Stimulated activated CD8-positive, alpha-beta memory T cell treated with anti-CD3 and anti-CD28 coated beads, Interleukin-4, amount 100 ng/mL, for 24 hours (primary cell): Measurements from ENCODE around the gene UBL7.
"Not testable (repeated sequence)": the region's sequence is repeated elsewhere in the genome, so short reads cannot be mapped to it uniquely, and the experiment has no call there.

Source experiments
- DNase-seq: peaks from one replicate; pipeline ENCODE4 v3.0.0-alpha.2; 2020; ENCODE audit warnings: low read depth

The UBL7 gene

DNA sequence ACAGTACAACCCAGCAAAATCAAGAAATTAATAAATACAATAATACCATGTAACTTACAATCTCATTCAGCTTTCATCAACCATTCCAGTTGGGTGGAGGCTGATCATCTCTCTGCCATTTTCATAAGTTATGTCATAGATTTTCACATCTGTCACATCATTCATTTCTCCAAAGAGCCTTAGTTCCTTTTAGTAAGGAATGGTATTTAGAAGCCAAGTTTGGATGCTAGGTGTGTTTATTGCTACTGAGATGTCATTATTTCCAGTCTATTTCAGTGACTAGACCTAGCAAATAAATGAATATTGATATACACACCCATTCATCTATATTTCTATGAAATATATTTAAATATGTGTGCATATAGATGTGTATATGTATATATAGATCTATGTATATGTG, 2.7 kb upstream of the UBL7 start:
- no peak for DNase-seq

DNA sequence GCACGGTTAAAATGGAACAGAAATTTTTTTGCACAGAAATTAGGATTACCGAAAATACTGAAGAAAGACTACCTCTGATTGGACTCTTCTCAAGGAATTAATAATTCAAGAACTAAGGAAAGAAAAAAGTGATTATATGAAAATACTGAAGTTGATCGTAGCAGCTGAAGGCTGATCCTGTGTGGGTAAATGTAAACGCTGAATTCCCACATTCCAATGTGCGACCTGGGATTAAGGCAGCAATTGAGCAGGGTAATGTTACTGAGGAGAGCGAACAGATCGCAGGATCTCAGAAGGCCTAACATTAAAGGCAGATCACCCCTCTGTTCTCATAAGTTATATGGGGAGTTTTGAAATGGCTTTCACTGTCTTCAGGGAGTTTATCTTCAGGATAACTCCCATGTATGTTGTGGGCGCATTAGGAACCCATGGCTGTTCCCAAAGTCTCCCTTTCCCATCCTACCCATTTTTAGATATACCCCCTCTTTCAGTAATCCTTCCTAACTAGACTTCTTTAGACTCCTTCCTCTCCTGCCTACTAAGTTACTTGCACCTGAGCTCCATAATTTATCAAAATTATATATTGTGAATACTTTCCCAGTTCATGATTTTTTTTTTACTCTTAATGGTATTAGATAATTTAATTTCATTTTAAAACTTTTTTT, 1.0 kb upstream of the UBL7 start:
- no peak for DNase-seq

GRCh38 chr15:74460298-74460697, 662 bp downstream of the UBL7 start:
- no peak for DNase-seq

GRCh38 chr15:74459798-74460197, 1.2 kb downstream of the UBL7 start:
- DNase-seq, result not testable (repeated sequence)

GRCh38 chr15:74458473-74458872, 2.5 kb downstream of the UBL7 start:
- no peak for DNase-seq

- DNase-seq, result not testable (repeated sequence)
These were observed 3.9 kb downstream of the UBL7 start for GRCh38 chr15:74457036-74457435.

- no peak for DNase-seq
These were observed 6.0 kb downstream of the UBL7 start for GRCh38 chr15:74454764-74455500.

- DNase-seq, result no peak
These were observed 6.8 kb downstream of the UBL7 start for GRCh38 chr15:74453925-74454763.

DNA sequence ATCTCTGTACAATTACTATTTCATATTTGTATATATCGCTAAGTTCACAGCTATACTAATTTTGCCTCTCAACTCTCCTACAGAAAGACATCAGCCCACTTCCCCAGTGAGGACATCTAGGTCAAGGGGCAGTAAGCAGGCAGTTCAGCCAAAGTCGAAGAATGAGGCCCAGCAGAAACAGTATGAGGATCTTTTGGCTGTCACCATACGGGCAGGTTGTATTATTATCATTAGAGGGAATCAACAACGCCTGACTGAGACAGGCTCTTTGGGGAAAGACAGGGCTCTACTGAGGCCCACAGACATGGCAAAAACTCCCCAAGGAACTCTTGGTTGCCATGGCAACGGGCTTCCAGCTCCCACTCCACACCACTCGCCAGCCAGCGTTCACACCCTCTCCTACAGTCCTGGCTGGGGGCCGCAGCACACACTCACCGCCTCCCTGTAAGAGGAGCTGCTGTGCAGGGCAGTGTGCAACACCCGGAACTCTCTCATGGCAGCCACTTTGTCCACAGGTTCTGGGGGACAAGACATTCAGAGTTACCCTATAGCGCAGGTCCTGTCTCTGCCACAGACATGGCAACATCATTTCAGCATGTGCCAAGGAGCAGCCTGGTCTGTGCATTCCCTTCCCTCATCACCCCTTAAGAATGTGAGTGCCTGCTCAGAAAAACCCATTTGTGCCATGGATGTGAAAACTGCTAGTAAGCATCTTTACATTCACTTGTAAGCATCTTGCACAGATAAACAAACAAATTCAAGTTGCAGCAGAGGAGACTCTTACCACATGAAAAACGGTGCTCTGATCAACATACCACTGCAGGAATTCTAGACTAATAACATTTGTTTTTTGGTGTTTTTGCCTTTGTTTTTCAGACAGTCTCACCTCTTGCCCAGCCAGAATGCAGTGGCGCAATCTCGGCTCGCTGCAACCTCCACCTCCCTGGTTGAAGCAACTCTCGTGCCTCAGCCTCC, 8.8 kb downstream of the UBL7 start:
- no peak for DNase-seq

DNA sequence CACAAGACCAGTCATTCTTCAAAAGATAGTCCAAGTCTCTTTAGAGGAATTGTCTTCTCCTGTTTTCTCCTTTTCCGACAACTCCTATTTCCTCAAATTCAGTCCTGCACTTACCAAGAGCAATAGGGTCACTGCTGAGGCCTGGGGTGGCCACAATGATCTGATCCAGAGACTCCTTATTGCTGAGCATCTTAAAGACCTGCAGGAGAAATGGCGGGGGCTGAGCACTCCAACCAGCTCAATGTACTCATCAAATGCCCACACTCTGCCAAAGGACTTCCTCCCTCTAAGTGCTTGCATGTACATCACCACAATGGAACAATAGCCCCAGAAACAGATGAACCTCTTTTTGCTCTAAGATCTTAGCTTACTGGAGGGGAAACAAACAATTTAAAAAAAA, 9.6 kb downstream of the UBL7 start:
- DNase-seq, result no peak

DNA sequence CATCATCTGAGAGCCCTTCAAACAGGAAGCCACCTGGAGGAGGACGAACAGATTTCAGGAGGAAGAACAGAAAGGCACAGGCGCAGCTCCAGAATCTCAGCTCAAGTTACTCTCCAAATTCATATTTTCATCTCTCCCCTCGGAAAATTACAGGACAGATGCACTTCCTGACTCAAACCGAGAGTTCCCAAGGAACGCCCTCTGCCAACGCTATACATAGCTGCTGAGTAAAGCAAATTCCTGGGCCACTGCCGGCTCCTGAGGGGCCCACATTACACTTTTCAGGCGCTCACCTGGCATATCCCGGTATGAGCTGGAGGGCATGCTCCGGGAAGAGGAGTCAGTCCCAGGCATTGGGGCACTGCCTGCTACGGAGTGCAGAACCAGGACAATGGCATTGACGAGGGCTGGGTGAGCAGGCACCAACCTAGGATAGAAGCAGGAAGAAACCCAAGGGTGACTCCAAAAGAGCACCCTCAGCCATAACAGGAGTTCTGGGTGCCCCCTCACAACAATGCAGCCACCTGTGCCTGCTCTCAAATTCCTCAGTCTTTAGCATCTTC, 11.2 kb downstream of the UBL7 start:
- DNase-seq, result no peak

- no peak for DNase-seq
These were observed 11.9 kb downstream of the UBL7 start for GRCh38 chr15:74449095-74449494.

DNA sequence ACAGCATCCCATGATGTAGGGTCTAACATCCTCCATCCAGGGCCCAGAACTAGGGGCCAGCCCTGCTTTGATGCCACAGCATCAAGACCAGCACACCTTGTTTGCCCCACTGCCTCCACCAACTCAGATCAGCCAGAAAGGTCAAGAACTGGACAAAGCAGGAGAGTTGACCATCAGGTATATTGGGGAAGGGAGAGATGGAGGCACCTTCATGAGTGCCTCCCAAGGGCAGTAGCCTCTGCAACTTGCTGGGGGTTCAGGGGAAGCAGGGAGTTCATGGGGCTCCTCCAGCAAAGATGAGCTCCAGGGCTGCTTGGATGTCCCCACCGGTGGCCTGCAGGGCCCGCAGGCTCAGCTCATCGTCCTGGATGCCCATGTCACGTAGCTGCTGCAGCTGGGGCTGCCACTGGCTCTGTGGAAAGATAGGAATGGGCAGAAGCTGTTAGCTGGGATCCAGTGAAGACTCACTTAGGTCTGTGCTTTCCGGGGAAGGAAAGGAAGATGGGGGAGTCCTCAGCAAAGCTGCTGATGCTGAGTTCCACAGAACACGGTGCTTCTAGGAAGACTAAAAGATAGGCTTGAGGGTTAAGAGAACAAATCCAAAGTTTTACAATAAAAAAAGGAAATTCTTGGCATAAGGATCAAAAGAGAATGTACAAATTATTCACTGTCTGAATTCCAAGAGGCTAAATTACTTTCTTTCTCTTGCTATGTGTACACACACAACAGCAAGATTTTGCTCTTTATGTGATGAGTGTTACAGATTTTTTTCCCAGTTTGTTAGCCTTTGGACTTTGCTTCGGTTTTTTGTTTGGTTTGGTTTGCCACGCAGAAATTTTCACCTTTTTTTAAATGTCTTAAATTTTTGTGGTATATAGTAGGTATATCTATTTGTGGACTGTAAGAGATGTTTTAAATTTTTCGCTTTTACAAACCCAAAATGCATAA, 14.9 kb downstream of the UBL7 start:
- no peak for DNase-seq

DNA sequence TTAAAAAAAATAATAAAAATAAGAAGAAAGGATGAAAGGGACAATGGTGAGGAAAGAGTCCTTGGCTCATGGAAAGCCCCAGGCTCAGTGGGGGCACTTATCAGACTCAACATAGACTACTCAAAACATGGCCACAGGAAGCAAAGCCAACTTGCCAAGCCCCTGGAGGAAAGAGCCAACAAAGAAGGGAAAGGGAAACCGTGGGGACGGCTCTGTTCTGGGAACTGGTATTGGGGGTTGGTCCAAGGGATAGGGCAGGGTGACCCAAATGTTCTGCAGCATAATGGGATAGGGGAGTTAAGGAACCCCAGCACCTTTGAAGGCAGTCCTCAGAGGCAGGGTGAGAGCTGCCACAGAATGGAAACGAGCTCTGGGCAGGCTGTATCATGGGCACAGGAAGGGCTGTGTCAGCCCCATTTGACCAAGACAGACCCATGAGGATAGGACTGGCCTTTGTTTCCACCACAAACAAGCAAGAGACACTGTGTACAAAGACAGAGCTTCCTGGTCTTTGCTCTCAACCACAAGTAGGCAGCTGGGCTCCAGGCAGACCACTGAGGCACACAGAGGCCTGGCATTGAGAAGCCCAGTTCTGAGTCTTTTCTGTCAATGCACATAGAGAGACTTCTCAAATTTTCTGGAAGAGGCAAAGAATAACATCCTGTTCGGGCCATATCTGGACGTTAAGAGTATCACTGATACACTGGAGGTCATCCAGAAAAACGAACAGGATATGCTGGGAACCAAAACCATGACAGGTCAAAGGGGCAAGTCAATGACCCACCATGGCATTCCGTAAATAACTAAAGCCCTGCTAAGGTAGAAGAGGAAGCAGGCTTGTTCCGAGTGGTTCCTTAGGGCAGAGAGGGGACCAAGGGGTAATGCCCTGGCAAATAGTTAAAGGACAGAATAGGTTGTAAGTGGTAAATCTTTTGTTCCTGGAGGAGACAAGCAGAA, 16.6 kb downstream of the UBL7 start:
- no peak for DNase-seq

- no peak for DNase-seq
These were observed 17.7 kb downstream of the UBL7 start for GRCh38 chr15:74443100-74443909.

- DNase-seq, result no peak
These were observed 18.4 kb downstream of the UBL7 start for GRCh38 chr15:74442604-74443003.

GRCh38 chr15:74442063-74442462, 18.9 kb downstream of the UBL7 start:
- DNase-seq, result no peak
